ENCODE data around the gene TIAM1.

DNA sequence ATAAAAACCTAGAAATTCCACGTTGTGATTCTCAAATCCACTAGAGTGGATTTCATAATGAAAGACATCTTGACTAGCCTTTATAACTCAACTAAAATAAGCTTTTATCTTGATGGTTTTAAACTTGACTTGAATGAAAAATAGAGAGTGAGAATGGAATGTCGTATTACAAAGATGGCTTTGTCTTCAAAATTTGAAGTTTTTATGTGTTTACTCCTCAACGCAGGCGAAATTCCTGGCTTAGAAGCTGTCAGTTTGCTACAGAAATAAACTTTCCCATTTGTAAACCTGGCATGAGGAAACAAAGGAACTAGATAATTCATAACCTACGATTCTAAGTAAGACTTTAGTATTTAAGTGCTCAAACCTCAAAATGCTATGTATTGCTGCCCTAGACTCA, 215.8 kb downstream of the TIAM1 start:
- TF ChIP-seq, protein P1, sequence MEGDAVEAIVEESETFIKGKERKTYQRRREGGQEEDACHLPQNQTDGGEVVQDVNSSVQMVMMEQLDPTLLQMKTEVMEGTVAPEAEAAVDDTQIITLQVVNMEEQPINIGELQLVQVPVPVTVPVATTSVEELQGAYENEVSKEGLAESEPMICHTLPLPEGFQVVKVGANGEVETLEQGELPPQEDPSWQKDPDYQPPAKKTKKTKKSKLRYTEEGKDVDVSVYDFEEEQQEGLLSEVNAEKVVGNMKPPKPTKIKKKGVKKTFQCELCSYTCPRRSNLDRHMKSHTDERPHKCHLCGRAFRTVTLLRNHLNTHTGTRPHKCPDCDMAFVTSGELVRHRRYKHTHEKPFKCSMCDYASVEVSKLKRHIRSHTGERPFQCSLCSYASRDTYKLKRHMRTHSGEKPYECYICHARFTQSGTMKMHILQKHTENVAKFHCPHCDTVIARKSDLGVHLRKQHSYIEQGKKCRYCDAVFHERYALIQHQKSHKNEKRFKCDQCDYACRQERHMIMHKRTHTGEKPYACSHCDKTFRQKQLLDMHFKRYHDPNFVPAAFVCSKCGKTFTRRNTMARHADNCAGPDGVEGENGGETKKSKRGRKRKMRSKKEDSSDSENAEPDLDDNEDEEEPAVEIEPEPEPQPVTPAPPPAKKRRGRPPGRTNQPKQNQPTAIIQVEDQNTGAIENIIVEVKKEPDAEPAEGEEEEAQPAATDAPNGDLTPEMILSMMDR (IDR thresholded peaks at IDR 0.05): no peak
- TF ChIP-seq, protein P2, sequence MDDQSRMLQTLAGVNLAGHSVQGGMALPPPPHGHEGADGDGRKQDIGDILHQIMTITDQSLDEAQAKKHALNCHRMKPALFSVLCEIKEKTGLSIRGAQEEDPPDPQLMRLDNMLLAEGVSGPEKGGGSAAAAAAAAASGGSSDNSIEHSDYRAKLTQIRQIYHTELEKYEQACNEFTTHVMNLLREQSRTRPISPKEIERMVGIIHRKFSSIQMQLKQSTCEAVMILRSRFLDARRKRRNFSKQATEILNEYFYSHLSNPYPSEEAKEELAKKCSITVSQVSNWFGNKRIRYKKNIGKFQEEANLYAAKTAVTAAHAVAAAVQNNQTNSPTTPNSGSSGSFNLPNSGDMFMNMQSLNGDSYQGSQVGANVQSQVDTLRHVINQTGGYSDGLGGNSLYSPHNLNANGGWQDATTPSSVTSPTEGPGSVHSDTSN (IDR thresholded peaks at IDR 0.05): no peak
- TF ChIP-seq MAZ (IDR thresholded peaks at IDR 0.05; ENCODE audit: borderline replicate concordance, low read depth, low read length): no peak
- TF ChIP-seq, protein P3, sequence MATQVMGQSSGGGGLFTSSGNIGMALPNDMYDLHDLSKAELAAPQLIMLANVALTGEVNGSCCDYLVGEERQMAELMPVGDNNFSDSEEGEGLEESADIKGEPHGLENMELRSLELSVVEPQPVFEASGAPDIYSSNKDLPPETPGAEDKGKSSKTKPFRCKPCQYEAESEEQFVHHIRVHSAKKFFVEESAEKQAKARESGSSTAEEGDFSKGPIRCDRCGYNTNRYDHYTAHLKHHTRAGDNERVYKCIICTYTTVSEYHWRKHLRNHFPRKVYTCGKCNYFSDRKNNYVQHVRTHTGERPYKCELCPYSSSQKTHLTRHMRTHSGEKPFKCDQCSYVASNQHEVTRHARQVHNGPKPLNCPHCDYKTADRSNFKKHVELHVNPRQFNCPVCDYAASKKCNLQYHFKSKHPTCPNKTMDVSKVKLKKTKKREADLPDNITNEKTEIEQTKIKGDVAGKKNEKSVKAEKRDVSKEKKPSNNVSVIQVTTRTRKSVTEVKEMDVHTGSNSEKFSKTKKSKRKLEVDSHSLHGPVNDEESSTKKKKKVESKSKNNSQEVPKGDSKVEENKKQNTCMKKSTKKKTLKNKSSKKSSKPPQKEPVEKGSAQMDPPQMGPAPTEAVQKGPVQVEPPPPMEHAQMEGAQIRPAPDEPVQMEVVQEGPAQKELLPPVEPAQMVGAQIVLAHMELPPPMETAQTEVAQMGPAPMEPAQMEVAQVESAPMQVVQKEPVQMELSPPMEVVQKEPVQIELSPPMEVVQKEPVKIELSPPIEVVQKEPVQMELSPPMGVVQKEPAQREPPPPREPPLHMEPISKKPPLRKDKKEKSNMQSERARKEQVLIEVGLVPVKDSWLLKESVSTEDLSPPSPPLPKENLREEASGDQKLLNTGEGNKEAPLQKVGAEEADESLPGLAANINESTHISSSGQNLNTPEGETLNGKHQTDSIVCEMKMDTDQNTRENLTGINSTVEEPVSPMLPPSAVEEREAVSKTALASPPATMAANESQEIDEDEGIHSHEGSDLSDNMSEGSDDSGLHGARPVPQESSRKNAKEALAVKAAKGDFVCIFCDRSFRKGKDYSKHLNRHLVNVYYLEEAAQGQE (IDR thresholded peaks at IDR 0.05): no peak
- TF ChIP-seq POLR2A (IDR thresholded peaks at IDR 0.05; ENCODE audit: low read length): no peak
